GM18858 (cell line): ENCODE results near the gene CDCA4.
A peak's percentile ranks its signal among the peaks of the same experiment; 100 is the strongest.

ENCODE experiments used
- ATAC-seq: cut with Tn5 transposase; IDR thresholded peaks from one replicate; pipeline ENCODE4 v1.9.1; 2021; ENCODE audit not compliant: unreplicated experiment

Gene CDCA4

DNA sequence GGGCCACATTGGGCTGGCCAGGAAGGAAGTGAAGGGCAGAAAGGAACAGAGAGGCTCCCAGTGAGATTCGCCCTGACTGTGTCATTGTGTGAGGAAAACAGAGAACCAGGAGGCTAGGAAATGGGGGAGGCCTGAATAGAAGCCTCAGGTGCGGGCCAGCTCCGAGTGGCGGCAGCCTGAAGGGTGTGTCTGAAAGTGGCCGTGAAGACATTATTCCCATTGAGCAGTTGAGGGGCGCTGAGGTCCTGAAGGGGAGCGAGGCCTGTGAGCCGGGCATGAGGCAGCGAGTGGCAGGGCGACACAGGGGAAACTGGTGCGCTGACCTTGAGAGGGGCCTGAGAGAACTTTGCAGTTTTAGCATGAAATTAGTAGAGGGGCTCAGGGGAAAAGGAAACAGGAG lies 28.4 kb downstream of the CDCA4 start:
- ATAC-seq, result no peak

GRCh38 chr14:104991896-104992230 lies 29.0 kb downstream of the CDCA4 start:
- ATAC-seq, result no peak

DNA sequence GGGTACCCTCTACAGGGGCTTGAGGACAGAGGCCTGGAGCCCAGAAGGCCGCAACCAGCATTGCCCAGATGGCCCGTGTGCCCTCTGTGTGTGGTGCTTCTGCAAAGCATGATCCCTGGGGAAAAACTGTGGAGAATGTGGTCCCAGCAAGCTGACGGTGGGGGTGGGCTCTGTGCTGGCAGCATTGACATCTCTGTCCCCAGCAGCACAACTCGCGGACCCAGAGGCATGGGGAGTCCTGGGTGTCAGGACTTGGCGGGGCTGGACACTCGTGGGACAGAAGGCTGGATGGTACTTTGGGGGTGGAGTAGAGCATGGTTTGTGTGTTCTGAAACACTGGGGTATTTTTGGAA lies 31.0 kb downstream of the CDCA4 start:
- ATAC-seq, result no peak

GRCh38 chr14:104989236-104989950 lies 31.5 kb downstream of the CDCA4 start:
- no peak for ATAC-seq

DNA sequence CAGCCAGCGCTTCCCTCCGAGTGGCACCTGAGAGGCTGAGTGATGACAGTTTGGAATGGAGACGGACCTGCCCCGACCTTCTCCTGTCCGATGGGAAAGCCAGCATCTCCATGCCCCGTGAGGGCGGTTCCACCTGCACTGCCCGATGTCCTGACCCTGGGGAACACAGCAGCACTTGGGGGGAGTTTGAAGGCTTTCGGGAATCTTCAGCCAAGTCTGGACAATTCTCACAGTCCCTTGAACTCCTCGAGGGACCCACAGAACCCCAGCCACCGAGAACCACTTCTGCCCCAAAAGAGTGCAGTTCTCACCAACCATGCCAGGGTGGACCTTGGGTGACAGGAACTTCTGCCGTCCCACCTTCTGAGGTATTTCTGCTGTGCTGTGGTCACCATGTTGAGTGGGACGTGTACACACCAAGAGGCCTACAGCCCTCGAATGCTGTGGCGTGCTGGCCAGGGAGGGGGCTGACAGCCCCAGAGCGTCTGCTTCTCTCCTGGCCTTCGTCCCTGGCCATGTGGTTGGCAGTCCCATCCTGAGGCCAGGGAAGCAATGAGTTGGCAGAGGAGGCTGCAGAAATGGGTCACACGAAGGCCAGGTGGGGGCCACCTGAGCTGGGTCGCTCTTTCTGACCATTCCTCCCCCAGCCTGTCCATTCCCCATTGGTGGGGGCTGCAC lies 34.3 kb downstream of the CDCA4 start:
- ATAC-seq, result no peak

DNA sequence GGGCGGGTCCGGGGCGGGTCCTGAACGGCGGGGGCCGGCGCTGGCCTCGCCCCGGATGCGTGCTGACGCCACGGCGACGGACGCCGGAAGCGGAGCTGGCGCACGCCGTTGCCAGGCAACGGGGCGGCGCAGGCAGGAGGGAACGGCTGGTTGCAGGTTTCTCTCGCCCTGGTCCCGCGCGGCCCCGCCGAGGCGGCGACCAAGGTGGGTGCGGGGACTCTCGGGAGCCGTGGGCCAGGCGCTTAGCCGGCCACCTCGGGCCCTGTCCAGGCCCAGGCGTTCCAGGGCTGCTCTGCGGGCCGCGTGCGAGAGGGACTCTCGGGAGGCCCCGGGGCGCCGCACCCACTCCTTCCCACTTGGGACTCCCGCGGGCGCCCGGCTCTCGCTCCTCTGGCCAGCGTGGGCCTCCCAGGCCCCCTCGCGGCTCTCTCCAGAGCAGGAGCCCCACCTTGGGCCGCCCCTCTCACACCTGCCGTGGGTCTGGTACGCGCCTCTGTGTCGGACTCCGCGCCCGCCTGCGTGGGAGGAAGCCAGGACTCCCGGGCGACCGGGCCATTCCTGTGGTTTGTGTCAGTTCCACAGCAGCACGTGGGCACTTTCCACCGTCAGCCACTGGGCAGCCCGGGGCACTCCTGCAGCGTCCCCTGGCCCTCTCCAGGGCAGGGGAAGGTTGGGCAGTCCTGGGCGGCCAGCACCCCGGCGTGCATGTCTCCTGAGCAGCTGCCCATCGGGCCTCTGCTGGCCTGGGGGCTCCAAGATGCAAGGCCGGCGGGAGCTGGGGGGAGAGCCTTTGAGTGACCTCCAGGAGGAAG lies 35.0 kb downstream of the CDCA4 start, which contains the start of gene CLBA1:
Gene CLBA1 (plus strand): TSS at position 114 of the 812 bp plus-strand sequence. CDS start 644 bp downstream, at position 758.
- ATAC-seq, result peak; percentile 82

DNA sequence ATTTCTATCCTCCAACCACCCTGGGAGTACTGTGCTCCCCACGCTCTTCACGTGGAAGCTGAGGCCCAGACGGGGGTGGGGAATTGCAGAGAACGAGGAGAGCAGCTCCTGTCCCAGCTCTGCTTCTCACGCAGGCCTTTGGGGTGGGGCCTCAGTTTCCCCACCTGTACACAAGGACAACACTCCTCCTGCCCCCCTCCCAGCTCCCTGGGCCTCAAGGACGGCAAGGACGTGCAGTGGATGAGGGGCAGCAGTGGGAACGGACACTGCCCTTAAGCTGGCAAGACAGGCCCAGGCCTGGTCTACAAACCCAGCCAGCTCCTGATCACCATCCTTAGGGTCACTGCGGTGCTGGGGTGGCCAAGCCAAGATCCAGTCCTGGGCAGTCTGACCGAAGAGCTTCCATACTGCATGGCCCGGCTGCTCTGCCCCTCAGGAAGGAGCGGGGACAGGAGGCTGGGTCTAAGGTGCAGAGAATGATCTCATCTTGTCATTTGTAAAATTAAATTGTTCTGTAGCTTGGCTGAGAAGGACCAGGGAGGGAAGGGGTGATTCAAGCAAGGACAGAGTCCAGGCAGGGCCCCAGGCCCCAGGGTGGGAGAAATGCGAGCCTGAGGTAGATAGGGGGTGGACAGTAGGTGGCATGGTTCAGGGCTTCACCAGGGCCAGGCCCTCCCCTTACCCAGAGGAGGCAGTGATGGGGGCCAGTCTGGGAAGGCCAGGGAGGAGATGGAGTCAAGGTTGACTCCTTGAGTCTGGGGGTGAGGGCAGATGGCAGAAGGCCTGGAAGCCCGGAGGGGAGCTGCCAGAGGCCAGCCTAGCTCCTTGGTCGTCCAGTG lies 36.6 kb downstream of the CDCA4 start:
- ATAC-seq, result no peak

DNA sequence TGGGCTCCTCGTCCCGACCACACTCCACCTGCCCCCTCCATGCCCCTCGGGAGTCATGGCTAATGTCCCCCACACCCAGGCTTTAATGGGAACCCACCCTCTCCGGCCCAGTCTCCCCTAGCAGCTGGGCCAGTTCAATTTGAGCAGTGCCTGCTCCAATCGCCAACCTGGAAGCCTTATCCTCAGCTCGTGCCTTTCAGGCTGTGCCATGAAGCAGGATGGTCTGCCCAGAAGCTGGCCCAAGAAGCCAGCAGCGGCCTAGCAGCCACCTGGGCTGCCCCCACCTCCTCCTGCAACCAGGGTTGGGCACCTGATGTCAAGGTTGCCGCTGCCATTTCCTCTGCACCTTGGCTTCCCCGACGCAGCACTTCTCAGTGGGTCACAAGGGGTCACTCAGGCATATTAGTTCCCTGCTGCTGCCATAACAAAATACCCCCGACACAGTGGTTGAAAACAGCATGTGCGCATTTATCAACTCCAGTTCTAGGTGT lies 37.6 kb downstream of the CDCA4 start:
- ATAC-seq, result no peak

DNA sequence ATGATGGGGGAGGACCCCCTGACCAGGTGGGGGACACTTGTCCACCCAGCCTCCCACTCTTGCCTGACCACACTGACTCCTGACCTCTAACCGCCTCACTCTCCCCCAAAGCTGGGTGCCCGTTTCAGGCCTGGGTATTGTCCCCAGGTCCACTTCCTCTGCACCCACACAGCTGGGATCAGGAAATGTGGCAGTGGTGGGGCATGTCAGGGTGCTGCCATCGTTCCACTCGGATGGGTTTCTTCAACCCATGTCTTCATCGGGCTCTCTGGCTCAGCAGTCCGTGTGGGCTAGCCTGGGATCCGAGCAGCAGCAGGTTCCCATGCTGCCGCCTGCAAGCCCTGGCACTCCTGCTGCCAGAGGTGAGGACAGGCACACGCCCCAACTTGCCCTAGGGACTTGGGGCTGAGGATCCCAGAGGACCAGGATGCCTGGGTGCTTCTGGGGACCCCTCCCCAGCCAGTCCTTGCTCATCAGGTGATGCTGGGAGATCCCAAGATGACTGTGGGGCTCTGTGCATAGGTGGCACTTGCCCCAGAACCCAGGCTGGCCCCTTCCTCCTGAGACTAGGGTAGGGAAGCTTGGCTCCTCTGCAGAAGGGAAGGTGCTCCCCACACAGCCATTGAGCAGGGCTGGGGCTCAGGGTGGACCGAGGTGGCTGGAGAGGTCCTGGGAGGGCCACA lies 38.2 kb downstream of the CDCA4 start:
- no peak for ATAC-seq

DNA sequence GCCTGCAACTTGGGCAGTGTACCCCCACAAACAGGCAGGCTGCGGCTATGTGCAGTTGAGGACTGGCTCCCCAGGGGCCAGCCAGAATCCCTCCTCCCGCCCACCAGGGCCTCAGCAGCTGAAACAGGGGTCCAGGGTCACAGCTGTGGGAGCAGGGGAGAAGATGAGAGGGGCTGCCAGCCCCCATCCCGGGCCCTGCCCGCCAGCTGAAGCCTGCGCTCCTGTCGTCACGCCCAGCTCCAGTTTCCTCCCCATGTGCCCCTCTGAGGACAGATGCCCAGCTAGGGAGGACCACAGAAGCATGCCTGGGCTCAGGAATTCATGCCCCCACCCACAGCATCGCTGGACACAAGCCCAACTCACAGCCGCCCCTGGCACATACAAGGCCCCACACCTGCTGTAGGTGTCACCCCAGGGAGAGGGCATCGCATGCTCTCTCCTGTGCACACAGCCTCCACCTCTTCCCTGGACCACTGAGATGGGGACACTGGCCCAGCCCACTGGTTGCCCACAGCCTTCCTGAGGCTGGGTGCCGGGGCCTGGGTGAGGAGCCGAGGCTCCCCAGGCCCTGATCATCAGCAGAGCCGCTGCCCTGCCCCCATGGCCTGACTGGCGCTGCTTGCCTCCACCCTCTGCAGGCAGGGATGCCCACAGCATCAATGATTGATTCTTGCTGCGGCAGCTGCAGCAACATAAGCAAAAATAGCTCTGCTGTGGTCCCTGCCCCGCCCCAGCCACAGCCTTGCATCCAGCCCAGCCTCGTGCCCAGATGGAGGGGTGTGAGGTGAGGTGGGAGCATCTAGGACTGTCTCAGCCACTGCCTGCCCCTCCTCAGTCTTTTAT lies 39.0 kb downstream of the CDCA4 start:
- no peak for ATAC-seq

GRCh38 chr14:104980611-104981531 lies 40.0 kb downstream of the CDCA4 start:
- no peak for ATAC-seq

DNA sequence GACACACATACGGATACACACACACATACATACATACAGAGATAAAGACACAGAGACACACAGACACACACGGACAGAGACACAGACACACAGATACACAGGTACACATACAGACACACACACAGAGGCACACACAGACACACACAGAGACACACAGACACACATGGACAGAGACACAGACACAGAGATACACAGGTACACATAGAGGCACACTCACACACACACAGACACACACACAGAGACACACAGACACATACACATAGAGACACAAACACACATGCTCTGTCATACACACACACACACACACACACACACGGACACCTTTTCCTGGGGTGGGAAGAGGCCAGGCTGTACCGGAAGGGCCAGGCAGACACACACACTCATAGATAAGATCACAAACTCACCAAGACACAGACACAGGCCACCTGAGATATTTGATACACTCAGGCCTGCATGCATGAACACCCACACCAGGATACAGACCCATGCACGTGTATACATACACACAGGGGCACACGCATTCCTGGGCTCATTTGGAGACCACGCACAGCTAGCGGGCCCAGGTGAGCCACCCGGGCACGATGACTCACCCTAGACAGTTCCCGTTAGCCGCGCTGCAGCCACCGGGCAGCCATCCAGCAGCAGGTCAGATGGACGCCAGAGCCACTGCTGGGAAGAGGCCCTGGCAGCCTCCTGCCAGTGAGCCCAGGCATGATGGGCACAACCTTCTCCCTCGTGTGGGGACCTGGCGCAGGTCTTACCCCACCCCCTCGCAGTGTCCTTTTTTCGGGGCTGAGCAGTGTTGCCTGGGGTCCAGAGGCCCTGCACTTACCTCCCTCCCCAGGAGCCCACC lies 40.9 kb downstream of the CDCA4 start:
- no peak for ATAC-seq

GRCh38 chr14:104978746-104979691 lies 41.9 kb downstream of the CDCA4 start:
- ATAC-seq, result no peak

DNA sequence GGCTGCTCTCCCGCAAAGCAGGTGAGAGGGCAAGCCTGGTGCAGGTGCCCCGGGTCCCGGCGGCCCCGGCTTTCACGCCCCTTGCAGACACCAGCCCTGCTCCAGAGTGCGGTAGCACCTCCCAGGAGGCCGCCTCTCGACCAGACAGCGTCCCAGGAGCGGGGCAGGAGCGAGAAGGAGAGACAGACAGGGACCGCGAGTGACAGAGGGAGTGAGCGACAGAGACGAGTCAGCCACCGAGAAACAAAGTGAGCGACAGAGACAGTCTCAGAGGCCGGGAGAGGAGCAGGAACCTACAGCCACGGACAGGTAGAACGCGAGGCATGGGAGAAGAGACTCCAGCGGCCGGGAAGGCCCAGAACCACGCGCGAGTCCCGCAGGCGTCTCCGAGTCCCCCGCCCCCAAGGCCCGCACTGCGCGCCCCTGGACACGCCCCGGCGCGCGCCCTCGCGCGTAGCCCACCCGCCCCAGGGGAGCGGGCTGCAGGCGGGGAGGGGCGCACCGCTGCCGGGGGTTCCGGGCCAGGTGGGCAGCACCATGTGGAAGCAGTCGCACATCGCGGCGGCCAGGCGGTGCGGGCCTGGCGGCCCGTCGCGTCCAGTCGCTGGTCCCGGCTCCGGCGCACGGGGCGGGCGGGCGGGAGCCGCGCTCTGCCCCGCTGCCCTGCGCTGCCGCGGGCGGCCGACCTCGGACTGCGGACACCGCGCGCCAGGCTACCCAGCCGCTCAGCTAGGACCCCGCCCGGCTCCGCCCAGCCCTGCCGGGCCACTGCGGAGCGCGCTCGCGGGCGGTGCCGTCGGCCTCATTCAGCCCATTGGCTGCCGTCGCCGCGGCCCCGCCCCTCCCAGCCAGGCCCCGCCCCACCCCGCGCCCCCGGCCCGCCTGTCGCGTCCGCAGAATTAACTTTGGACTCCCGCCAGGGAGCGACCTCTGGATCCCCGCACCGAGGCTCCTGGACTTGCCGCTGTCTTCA lies 42.9 kb downstream of the CDCA4 start, which contains the start of gene AHNAK2:
Gene AHNAK2 (minus strand): TSS at position 694 of the 973 bp plus-strand sequence. CDS start 137 bp downstream, at position 557.
- no peak for ATAC-seq
